WTC11 (cell line): ENCODE data around the gene STIM2. TPM values are rescaled to one million over a fixed set of nuclear protein-coding genes. Genes with fewer than 3 reads are reported as not detected.
A peak's percentile ranks its signal among the peaks of the same experiment; 100 is the strongest.

Source experiments
- ATAC-seq: fragments of 200-7000 bp; cut with Tn5 transposase; 2 replicates; pipeline ENCODE4 v1.10.0; 2021; ENCODE audit warnings: mild to moderate bottlenecking, moderate library complexity
- CTCF ChIA-PET: fragments of 300-600 bp; sonication (Branson Sonifier 250); formaldehyde crosslinking; loops from one replicate; lab custom pipeline; 2021; ENCODE audit warnings: antibody characterized with exemption; lab: Charles Lee
- POLR2A ChIA-PET: fragments of 350-600 bp; sonication (Branson Sonifier 250); formaldehyde crosslinking; loops from one replicate; lab custom pipeline; 2021; ENCODE audit warnings: antibody characterized with exemption; lab: Charles Lee
- DNase-seq: peaks from one replicate; pipeline ENCODE4 v3.0.0; 2021; ENCODE audit warnings: low spot score
- H3K27ac Mint-ChIP-seq: 2 replicates; pipeline ENCODE4 v1.8.0; 2021; ENCODE audit warnings: mixed read lengths
- H3K27me3 Mint-ChIP-seq: 2 replicates; pipeline ENCODE4 v1.8.0; 2021; ENCODE audit warnings: low read depth, mild to moderate bottlenecking, moderate library complexity, mixed read lengths
- H3K36me3 Mint-ChIP-seq: 2 replicates; pipeline ENCODE4 v1.8.0; 2021; ENCODE audit warnings: mixed read lengths
- H3K4me1 Mint-ChIP-seq: 2 replicates; pipeline ENCODE4 v1.8.0; 2022; ENCODE audit warnings: mixed read lengths
- H3K4me3 Mint-ChIP-seq: 2 replicates; pipeline ENCODE4 v1.8.0; 2021; ENCODE audit warnings: mild to moderate bottlenecking, moderate library complexity, mixed read lengths
- H3K9me3 Mint-ChIP-seq: 2 replicates; pipeline ENCODE4 v1.8.0; 2021; ENCODE audit warnings: mixed read lengths
- AFF4 ChIP-seq: sonication (generic); formaldehyde crosslinking; IDR thresholded peaks from 2 replicates; pipeline ENCODE4 v1.8.1; 2023; ENCODE audit warnings: mild to moderate bottlenecking, missing genetic modification reagents, borderline replicate concordance
- AR ChIP-seq: fragments of 250-450 bp; sonication (Bioruptor Pico); IDR thresholded peaks from 2 replicates; pipeline ENCODE4 v1.9.0; 2021; ENCODE audit warnings: mild to moderate bottlenecking
- ATF2 ChIP-seq: sonication (generic); formaldehyde crosslinking; IDR thresholded peaks from 2 replicates; pipeline ENCODE4 v1.8.1; 2022; ENCODE audit warnings: low read depth, missing genetic modification reagents, borderline replicate concordance
- ATF3 ChIP-seq: sonication (generic); formaldehyde crosslinking; conservative IDR thresholded peaks from 2 replicates; pipeline ENCODE4 v1.8.1; 2022; ENCODE audit warnings: mild to moderate bottlenecking, missing genetic modification reagents
- CREB1 ChIP-seq: sonication (generic); formaldehyde crosslinking; IDR thresholded peaks from 2 replicates; pipeline ENCODE4 v1.8.0; 2023; ENCODE audit warnings: mild to moderate bottlenecking, missing genetic modification reagents
- E2F5 ChIP-seq: sonication (generic); formaldehyde crosslinking; IDR thresholded peaks from 2 replicates; pipeline ENCODE4 v1.8.1; 2022; ENCODE audit warnings: mild to moderate bottlenecking, moderate library complexity, missing genetic modification reagents
- ETV6 ChIP-seq: sonication (generic); formaldehyde crosslinking; IDR thresholded peaks from 2 replicates; pipeline ENCODE4 v1.8.1; 2022; ENCODE audit warnings: mild to moderate bottlenecking, missing genetic modification reagents
- GABPB1 ChIP-seq: sonication (generic); formaldehyde crosslinking; IDR thresholded peaks from 2 replicates; pipeline ENCODE4 v1.8.1; 2023; ENCODE audit warnings: mild to moderate bottlenecking, missing genetic modification reagents
- GTF2I ChIP-seq: fragments of 250-450 bp; sonication (Bioruptor Pico); conservative IDR thresholded peaks from 2 replicates; pipeline ENCODE4 v1.4.0; 2021; ENCODE audit warnings: mild to moderate bottlenecking
- HMGA2 ChIP-seq: fragments of 250-450 bp; sonication (Bioruptor Pico); IDR thresholded peaks from 2 replicates; pipeline ENCODE4 v1.4.0; 2021; ENCODE audit warnings: mild to moderate bottlenecking, moderate library complexity
- IRF1 ChIP-seq: sonication (generic); formaldehyde crosslinking; IDR thresholded peaks from 2 replicates; pipeline ENCODE4 v1.8.0; 2023; ENCODE audit warnings: missing genetic modification reagents
- KAT7 ChIP-seq: sonication (generic); formaldehyde crosslinking; IDR thresholded peaks from 2 replicates; pipeline ENCODE4 v1.8.1; 2023; ENCODE audit warnings: missing genetic modification reagents, mild to moderate bottlenecking, borderline replicate concordance
- MXD4 ChIP-seq: fragments of 250-450 bp; sonication (Bioruptor Pico); IDR thresholded peaks from 2 replicates; pipeline ENCODE4 v1.8.0; 2021; ENCODE audit warnings: mild to moderate bottlenecking, moderate library complexity, borderline replicate concordance
- NR3C1 ChIP-seq: sonication (generic); formaldehyde crosslinking; conservative IDR thresholded peaks from 2 replicates; pipeline ENCODE4 v1.8.1; 2023; ENCODE audit warnings: low read depth, mild to moderate bottlenecking, missing genetic modification reagents
- RORB ChIP-seq: fragments of 250-450 bp; sonication (Bioruptor Pico); IDR thresholded peaks from 2 replicates; pipeline ENCODE4 v1.9.0; 2021; ENCODE audit warnings: mild to moderate bottlenecking
- SOX15 ChIP-seq: fragments of 250-450 bp; sonication (Bioruptor Pico); IDR thresholded peaks from 2 replicates; pipeline ENCODE4 v1.9.0; 2021; ENCODE audit warnings: mild to moderate bottlenecking
- TCF7 ChIP-seq: sonication (generic); formaldehyde crosslinking; IDR thresholded peaks from 2 replicates; pipeline ENCODE4 v1.8.0; 2022; ENCODE audit warnings: mild to moderate bottlenecking, low read depth, missing genetic modification reagents, moderate library complexity
- TP53 ChIP-seq: sonication (generic); formaldehyde crosslinking; IDR thresholded peaks from 2 replicates; pipeline ENCODE4 v1.8.1; 2023; ENCODE audit warnings: mild to moderate bottlenecking, missing genetic modification reagents
- ZNF121 ChIP-seq: sonication (generic); formaldehyde crosslinking; IDR thresholded peaks from 2 replicates; pipeline ENCODE4 v1.8.0; 2023; ENCODE audit warnings: missing genetic modification reagents
- ZNF219 ChIP-seq: sonication (generic); formaldehyde crosslinking; IDR thresholded peaks from 2 replicates; pipeline ENCODE4 v1.8.0; 2023; ENCODE audit warnings: missing genetic modification reagents, mild to moderate bottlenecking, borderline replicate concordance
- ZNF232 ChIP-seq: sonication (generic); formaldehyde crosslinking; IDR thresholded peaks from 2 replicates; pipeline ENCODE4 v1.8.0; 2022; ENCODE audit warnings: mild to moderate bottlenecking, missing genetic modification reagents
- ZNF317 ChIP-seq: sonication (generic); formaldehyde crosslinking; IDR thresholded peaks from 2 replicates; pipeline ENCODE4 v1.8.1; 2023; ENCODE audit warnings: low read depth, mild to moderate bottlenecking, moderate library complexity, missing genetic modification reagents, borderline replicate concordance
- ZNF671 ChIP-seq: fragments of 250-450 bp; sonication (Bioruptor Pico); IDR thresholded peaks from 2 replicates; pipeline ENCODE4 v1.8.0; 2021; ENCODE audit warnings: mild to moderate bottlenecking
- ZSCAN18 ChIP-seq: fragments of 250-450 bp; sonication (Bioruptor Pico); IDR thresholded peaks from 2 replicates; pipeline ENCODE4 v2.1.2; 2022; ENCODE audit warnings: mild to moderate bottlenecking, moderate library complexity
- total RNA-seq: library from RNA; stranded (reverse); gene quantifications from 3 replicates; pipeline ENCODE4 v1.2.3, GENCODE V29; 2021

Gene STIM2
- total RNA-seq, 1 experiment from 2014 or later = 22.4 TPM

GRCh38 chr4:26912810-26913209, 52.2 kb downstream of the STIM2 start:
- POLR2A ChIA-PET = no interaction called here
- Mint-ChIP-seq H3K9me3 (no peaks in the 10 kb centered on the region), H3K27me3 (peaks cover 19% of the 10 kb centered on the region)
- no peak for DNase-seq
- CTCF ChIA-PET = interaction anchor here (1.0 kb wide), 1 partner anchor 53 kb away, joined by 3 read pairs; the partner anchor contains the start of gene STIM2
- TF ChIP-seq TP53 (CRISPR knock-in tag) (no peak), HMGA2 (CRISPR knock-in tag) (no peak), ZNF317 (CRISPR knock-in tag) (no peak), MXD4 (CRISPR knock-in tag) (no peak), ETV6 (CRISPR knock-in tag) (no peak), CREB1 (no peak), KAT7 (CRISPR knock-in tag) (no peak), SOX15 (no peak), NR3C1 (CRISPR knock-in tag) (no peak), E2F5 (CRISPR knock-in tag) (no peak), RORB (no peak)
- TF ChIP-seq, all 79 proteins: peak for 0
- Mint-ChIP-seq H3K36me3 (no peaks in the 10 kb centered on the region), H3K27ac (no peak overlapping the region), H3K4me1 (peaks cover 42% of the 10 kb centered on the region), H3K4me3 (no peak overlapping the region)
- ATAC-seq = peak; percentile 62

- POLR2A ChIA-PET = no interaction called here
- TF ChIP-seq ZSCAN18 (CRISPR knock-in tag) = no peak
- TF ChIP-seq RORB = no peak
- TF ChIP-seq AR (CRISPR knock-in tag) = no peak
- TF ChIP-seq ZNF121 = no peak
- TF ChIP-seq TP53 (CRISPR knock-in tag) = no peak
- TF ChIP-seq ZNF232 (CRISPR knock-in tag) = no peak
- TF ChIP-seq ATF3 (CRISPR knock-in tag) = no peak
- no peak for TF ChIP-seq AFF4
- no peak for TF ChIP-seq TCF7 (CRISPR knock-in tag)
- no peak for TF ChIP-seq ZNF219 (CRISPR knock-in tag)
- TF ChIP-seq E2F5 (CRISPR knock-in tag) = no peak
- no peak for TF ChIP-seq IRF1
- no peak for TF ChIP-seq GABPB1 (CRISPR knock-in tag)
- no peak for TF ChIP-seq ATF2
- TF ChIP-seq GTF2I (CRISPR knock-in tag) = no peak
- no peak for TF ChIP-seq ZNF671 (CRISPR knock-in tag)
- TF ChIP-seq CREB1 = no peak
Observed at GRCh38 chr4:26916195-26916594, 55.6 kb downstream of the STIM2 start.

More at GRCh38 chr4:26916195-26916594, 55.6 kb downstream of the STIM2 start:
- Mint-ChIP-seq H3K27ac (no peak overlapping the region), H3K4me3 (no peak overlapping the region), H3K27me3 (peaks cover 23% of the 10 kb centered on the region), H3K36me3 (peaks cover 10% of the 10 kb centered on the region), H3K9me3 (no peaks in the 10 kb centered on the region), H3K4me1 (peaks cover 19% of the 10 kb centered on the region)
- no peak for DNase-seq
- ATAC-seq = no peak
- CTCF ChIA-PET = no interaction called here
